ENCODE results near the gene TPSG1. TPM values are rescaled to one million over a fixed set of nuclear protein-coding genes. Genes with fewer than 3 reads are reported as not detected.

The TPSG1 gene
- total RNA-seq, 1 donor from 2014 or later = not detected

GRCh38 chr16:1216681-1217400 is 8.2 kb downstream of the TPSG1 start:
- H3K36me3 Mint-ChIP-seq (ENCODE audit: low read depth) = no peaks in the 10 kb centered on the region

GRCh38 chr16:1216296-1216619 is 8.8 kb downstream of the TPSG1 start:
- H3K36me3 Mint-ChIP-seq (ENCODE audit: low read depth) = no peaks in the 10 kb centered on the region
- DNase-seq (ENCODE audit: low read depth, low spot score) = no peak
- H3K9me3 Mint-ChIP-seq = no peaks in the 10 kb centered on the region

More at GRCh38 chr16:1216681-1217400, 8.2 kb downstream of the TPSG1 start:
- H3K27ac Mint-ChIP-seq (ENCODE audit: unreplicated experiment) = peak overlapping the region; percentile 19
- no peaks in the 10 kb centered on the region for H3K4me1 Mint-ChIP-seq
- H3K9me3 Mint-ChIP-seq = no peaks in the 10 kb centered on the region
- TF ChIP-seq CTCF (conservative IDR thresholded peaks at IDR 0.05) = no peak
- DNase-seq (ENCODE audit: low read depth, low spot score) = no peak
- no peaks in the 10 kb centered on the region for H3K27me3 Mint-ChIP-seq (ENCODE audit: low read depth)
- no peak overlapping the region for H3K4me3 Mint-ChIP-seq

GRCh38 chr16:1215574-1216295 is 9.3 kb downstream of the TPSG1 start:
- H3K9me3 Mint-ChIP-seq = no peaks in the 10 kb centered on the region

More at GRCh38 chr16:1216296-1216619, 8.8 kb downstream of the TPSG1 start:
- H3K27ac Mint-ChIP-seq (ENCODE audit: unreplicated experiment) = no peak overlapping the region
- H3K4me3 Mint-ChIP-seq = no peak overlapping the region
- no peak for TF ChIP-seq CTCF (conservative IDR thresholded peaks at IDR 0.05)
- no peaks in the 10 kb centered on the region for H3K4me1 Mint-ChIP-seq
- no peaks in the 10 kb centered on the region for H3K27me3 Mint-ChIP-seq (ENCODE audit: low read depth)

GRCh38 chr16:1214719-1215118 is 10.3 kb downstream of the TPSG1 start:
- Mint-ChIP-seq H3K36me3 (ENCODE audit: low read depth) (no peaks in the 10 kb centered on the region), H3K27ac (ENCODE audit: unreplicated experiment) (no peak overlapping the region), H3K4me1 (no peaks in the 10 kb centered on the region), H3K4me3 (no peak overlapping the region), H3K27me3 (ENCODE audit: low read depth) (no peaks in the 10 kb centered on the region), H3K9me3 (no peaks in the 10 kb centered on the region)
- DNase-seq (ENCODE audit: low read depth, low spot score) = no peak
- no peak for TF ChIP-seq CTCF (conservative IDR thresholded peaks at IDR 0.05)

More at GRCh38 chr16:1215574-1216295, 9.3 kb downstream of the TPSG1 start:
- Mint-ChIP-seq H3K4me3 (no peak overlapping the region), H3K27me3 (ENCODE audit: low read depth) (no peaks in the 10 kb centered on the region), H3K27ac (ENCODE audit: unreplicated experiment) (no peak overlapping the region), H3K36me3 (ENCODE audit: low read depth) (no peaks in the 10 kb centered on the region), H3K4me1 (no peaks in the 10 kb centered on the region)
- TF ChIP-seq CTCF (conservative IDR thresholded peaks at IDR 0.05) = no peak
- no peak for DNase-seq (ENCODE audit: low read depth, low spot score)

- no peak overlapping the region for H3K27ac Mint-ChIP-seq (ENCODE audit: unreplicated experiment)
- H3K4me3 Mint-ChIP-seq = no peak overlapping the region
- H3K36me3 Mint-ChIP-seq (ENCODE audit: low read depth) = no peaks in the 10 kb centered on the region
Measured at GRCh38 chr16:1213796-1214372, 11.2 kb downstream of the TPSG1 start.

More at GRCh38 chr16:1213796-1214372, 11.2 kb downstream of the TPSG1 start:
- H3K27me3 Mint-ChIP-seq (ENCODE audit: low read depth) = no peaks in the 10 kb centered on the region
- DNase-seq (ENCODE audit: low read depth, low spot score) = no peak
- no peaks in the 10 kb centered on the region for H3K4me1 Mint-ChIP-seq
- TF ChIP-seq CTCF (conservative IDR thresholded peaks at IDR 0.05) = no peak
- H3K9me3 Mint-ChIP-seq = no peaks in the 10 kb centered on the region
